Measurements from ENCODE around the gene TTK.
"Not testable (repeated sequence)": the region's sequence is repeated elsewhere in the genome, so short reads cannot be mapped to it uniquely, and the experiment has no call there.

TTK gene

GRCh38 chr6:80021131-80021530 lies 16.7 kb downstream of the TTK start:
- H3K4me3 ChIP-seq (ENCODE audit: low read length): no peak overlapping the region
- DNase-seq (ENCODE audit: low read depth): no peak
- no peak for TF ChIP-seq CTCF (conservative IDR thresholded peaks at IDR 0.05; ENCODE audit: low read length)

- no peak for DNase-seq (ENCODE audit: low read depth)
- no peak overlapping the region for H3K4me3 ChIP-seq (ENCODE audit: low read length)
- TF ChIP-seq CTCF (conservative IDR thresholded peaks at IDR 0.05; ENCODE audit: low read length): no peak
Observed at GRCh38 chr6:80021591-80021990, 17.1 kb downstream of the TTK start.

- no peak overlapping the region for H3K4me3 ChIP-seq (ENCODE audit: low read length)
- DNase-seq (ENCODE audit: low read depth): peak; percentile 63
- no peak for TF ChIP-seq CTCF (conservative IDR thresholded peaks at IDR 0.05; ENCODE audit: low read length)
Observed at GRCh38 chr6:80022803-80023202, 18.4 kb downstream of the TTK start.

GRCh38 chr6:80028589-80028988 lies 24.1 kb downstream of the TTK start:
- no peak overlapping the region for H3K4me3 ChIP-seq (ENCODE audit: low read length)
- no peak for TF ChIP-seq CTCF (conservative IDR thresholded peaks at IDR 0.05; ENCODE audit: low read length)
- no peak for DNase-seq (ENCODE audit: low read depth)

GRCh38 chr6:80029470-80029869 lies 25.0 kb downstream of the TTK start:
- H3K4me3 ChIP-seq (ENCODE audit: low read length): no peak overlapping the region
- TF ChIP-seq CTCF (conservative IDR thresholded peaks at IDR 0.05; ENCODE audit: low read length): no peak
- no peak for DNase-seq (ENCODE audit: low read depth)

- DNase-seq (ENCODE audit: low read depth); H3K4me3 ChIP-seq (ENCODE audit: low read length): not testable (repeated sequence)
Observed at GRCh38 chr6:80048220-80048619, 43.8 kb downstream of the TTK start.

GRCh38 chr6:80060774-80061173 lies 56.3 kb downstream of the TTK start:
- TF ChIP-seq CTCF (conservative IDR thresholded peaks at IDR 0.05; ENCODE audit: low read length): no peak
- DNase-seq (ENCODE audit: low read depth): no peak
- no peak overlapping the region for H3K4me3 ChIP-seq (ENCODE audit: low read length)

GRCh38 chr6:80068146-80068545 lies 63.7 kb downstream of the TTK start:
- DNase-seq (ENCODE audit: low read depth); H3K4me3 ChIP-seq (ENCODE audit: low read length): not testable (repeated sequence)

GRCh38 chr6:80070431-80070830 lies 66.0 kb downstream of the TTK start:
- not testable (repeated sequence) for H3K4me3 ChIP-seq (ENCODE audit: low read length); DNase-seq (ENCODE audit: low read depth)

All from AG10803 (cell line).